HG03045 (cell line): ENCODE data around the gene ABLIM2.
"Not testable (repeated sequence)": the region's sequence is repeated elsewhere in the genome, so short reads cannot be mapped to it uniquely, and the experiment has no call there.

Experiments
- ATAC-seq: cut with Tn5 transposase; IDR thresholded peaks from one replicate; pipeline ENCODE4 v1.9.1; 2021; ENCODE audit warnings: mild to moderate bottlenecking, moderate library complexity; ENCODE audit not compliant: unreplicated experiment

Gene ABLIM2

DNA sequence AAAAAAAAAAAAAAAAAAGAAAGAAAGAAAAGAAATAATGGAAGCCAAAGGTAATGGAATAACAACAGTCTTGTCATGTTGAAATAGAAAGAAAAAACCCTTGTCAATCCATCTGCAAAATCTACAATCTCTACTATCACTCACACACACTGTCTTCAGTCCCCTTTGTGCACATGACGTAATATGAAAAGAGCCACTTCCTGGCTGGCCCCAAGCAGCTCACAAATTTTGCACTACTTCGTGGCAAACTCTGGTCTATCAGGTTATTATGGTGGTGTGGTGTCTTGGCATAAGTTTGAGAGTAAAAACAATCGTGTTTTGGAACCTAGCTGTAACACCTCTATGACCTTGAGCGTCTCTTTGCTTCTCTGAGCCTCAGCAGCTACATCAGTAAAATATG is 210.7 kb downstream of the ABLIM2 start:
- ATAC-seq = no peak

DNA sequence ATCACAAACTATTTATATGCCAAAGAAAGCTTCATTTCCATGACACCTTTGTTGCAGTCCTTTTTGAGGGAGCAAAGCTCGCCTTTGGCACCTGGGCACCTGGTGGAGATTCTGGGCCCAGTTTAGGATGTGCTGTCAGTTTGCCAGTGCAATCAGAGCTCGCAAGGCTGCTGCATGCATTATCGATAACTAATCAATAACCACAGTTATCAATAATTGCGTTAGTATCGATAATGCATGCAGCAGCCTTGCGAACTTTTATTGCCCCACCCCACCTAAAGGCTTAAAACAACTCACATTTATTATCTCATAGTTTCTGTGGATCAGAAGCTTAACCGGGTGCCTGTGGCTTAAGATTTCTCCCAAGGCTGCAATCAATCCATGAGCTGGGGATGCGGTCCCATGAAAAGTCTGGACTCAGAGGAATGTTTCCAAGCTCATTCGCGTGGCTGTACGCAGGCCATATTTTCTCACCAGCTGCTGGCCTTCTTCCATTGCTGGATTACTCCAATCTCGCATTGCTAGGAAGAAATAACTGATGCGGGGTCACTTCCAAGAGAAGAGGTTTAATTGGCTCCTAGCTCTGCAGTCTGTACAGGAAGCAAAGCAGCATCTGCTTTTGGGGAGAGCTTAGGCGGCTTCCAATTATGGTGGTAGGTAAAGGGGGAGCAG is 212.8 kb downstream of the ABLIM2 start:
- no peak for ATAC-seq

DNA sequence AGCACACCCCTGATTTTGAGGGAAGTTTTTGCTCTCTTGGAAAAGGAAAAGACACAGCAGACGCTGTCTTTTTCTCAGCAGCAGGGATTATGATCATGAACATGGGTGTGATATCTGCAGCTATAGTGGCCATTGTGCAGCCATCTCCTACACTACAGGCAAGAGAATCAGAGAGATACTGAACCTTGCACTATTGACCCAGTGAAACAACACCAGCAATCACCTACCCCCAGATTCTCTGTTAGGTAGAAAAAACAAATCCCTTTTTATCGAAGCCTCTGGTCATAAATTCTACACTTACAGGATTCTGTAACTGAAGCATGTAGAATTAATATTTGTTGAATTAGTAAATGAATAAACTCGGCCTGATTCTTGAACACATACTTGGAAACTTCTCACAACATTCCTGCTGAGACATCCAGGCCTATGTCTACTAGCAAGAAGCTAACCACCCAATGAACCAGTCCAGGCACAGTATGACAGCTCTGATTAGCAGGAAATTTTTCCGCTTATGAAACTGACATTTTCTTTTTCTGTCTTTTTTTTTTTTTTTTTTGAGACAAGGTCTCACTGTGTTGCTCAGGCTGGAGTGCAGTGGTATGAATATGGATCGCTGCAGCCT is 213.9 kb downstream of the ABLIM2 start:
- ATAC-seq = no peak

DNA sequence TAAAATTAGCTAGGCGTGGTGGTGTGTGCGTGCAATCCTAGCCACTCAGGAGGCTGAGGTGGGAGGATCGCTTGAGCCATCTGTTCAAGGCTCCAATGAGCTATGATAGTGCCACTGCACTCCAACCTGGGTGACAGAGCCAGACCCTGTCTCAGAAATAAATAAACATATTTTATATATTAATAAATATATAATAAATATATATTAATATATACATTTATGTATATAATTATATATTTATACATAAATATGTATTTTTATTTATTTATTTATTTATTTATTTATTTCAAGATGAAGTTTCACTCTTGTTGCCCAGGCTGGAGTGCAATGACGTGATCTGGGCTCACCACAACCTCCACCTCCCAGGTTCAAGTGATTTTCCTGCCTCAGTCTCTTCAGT is 214.9 kb downstream of the ABLIM2 start:
- ATAC-seq = not testable (repeated sequence)

DNA sequence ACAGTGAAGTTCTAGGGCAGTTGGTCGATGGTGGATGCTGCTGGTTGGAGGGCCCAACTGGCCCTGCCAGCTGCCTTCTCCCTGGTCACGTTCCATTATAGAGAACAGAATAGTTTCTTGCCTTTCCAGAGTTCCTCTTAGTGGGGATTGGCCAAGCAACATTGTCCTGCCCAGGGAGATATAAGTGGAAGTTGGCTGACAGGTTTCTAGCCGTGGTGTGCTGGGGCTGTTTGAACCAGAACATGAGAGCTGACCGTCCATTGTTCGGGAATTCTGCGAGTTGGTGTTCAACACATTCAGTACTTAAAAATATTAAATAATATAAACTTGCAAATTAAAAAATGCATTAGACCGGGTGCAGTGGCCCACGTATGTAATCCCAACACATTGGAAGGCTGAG is 215.4 kb downstream of the ABLIM2 start:
- ATAC-seq = no peak

DNA sequence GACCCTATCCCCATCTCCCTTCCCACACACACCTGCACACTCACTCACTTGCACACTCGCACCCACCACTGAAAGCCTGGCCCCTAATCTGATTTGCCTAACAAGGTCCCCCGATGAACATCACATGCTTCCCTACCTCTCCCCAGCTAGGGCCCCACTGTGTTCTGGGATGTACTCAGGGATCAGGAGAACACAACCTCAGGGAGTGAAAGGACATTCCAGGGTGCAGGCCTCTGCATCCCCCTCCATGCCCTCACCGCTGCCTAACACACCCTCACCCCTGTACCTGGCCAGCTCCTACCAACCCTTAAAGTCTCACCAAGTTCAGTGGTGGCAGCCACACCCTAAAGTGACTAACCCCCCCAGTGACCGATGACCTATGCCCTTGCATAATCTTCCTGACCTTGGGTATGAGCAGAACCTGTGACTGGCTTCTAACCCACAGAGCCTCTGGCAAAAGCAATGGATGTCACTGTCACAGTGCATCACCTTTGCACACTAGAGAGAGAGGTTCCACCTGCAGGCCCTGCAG is 216.6 kb downstream of the ABLIM2 start:
- no peak for ATAC-seq

DNA sequence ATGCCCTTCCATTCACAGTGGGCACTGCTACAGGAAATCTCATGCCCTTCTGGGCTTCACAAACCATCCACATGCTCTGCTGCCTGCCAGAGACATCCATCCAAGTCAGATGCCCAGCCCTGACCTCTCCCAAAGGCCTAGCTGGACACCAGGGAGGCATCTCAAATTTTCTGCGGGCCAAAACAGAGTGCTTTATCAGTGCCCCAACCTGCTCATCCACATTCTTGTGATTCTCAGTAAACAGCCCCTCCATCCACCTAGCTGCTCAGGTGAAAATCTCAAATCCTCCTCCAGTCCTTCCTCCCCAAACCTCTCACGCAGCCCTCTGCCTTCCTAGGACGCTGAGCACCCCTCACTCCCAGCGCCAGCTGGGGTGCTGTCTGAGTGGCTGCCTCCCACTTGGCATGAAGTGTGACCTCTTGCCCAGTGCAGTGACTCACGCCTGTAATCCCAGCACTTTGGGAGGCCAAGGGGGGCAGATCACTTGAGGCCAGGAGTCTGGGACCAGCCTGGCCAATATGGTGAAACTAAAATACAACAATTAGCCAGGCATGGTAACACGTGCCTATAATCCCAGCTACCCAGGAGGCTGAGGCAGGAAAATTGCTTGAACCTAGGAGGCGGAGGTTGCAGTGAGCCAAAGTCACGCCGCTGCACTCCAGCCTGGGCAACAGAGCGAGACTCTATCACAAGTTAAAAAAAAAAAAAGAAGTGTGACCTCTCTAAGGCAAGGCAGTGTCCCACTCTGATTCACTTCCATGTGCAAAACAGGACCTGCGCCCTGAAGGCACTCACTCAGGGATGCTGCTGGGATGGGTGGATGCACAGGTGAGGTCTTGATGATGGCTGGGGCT is 217.3 kb downstream of the ABLIM2 start:
- no peak for ATAC-seq

DNA sequence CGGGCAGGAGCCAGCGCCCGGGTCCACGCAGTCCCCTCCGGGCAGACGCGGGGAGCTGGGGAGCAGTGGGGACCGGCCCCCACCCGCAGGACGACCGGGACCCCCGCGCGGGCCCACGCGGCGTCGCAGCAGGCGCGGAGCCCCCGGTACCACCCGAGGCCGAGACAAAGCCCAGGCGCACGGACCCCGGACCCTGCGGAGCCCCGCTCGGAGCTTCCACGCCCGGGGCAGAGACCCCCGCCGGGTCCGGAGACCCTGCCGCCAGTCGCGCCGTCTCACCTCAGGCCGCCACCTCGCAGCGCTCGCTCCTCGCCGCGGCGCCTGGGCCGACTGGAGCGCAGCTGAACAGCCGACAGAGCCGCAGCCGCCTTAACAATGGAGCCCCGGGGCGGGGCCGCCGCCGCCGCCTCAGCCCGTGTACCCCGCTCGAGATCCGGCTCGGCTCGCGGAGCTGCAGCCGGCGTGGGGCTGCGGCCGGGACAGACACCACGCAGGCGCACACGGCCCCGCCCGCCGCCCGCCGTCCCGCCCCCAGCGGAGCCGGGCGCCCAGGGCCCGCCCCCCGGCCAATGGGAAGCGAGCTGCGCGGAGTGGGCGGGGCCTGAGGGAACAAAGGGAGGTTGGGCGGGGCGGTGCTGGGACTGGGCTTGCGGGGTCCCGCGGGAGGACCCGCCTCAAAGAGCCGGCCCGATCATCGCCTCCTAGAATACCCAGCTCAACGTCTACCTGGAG is 219.1 kb downstream of the ABLIM2 start, which contains the start of gene AFAP1:
Gene AFAP1, minus strand, starts transcription at position 485 of the 732 bp plus-strand sequence. CDS start 67,783 bp downstream, outside the sequence.
- ATAC-seq = peak; percentile 88

DNA sequence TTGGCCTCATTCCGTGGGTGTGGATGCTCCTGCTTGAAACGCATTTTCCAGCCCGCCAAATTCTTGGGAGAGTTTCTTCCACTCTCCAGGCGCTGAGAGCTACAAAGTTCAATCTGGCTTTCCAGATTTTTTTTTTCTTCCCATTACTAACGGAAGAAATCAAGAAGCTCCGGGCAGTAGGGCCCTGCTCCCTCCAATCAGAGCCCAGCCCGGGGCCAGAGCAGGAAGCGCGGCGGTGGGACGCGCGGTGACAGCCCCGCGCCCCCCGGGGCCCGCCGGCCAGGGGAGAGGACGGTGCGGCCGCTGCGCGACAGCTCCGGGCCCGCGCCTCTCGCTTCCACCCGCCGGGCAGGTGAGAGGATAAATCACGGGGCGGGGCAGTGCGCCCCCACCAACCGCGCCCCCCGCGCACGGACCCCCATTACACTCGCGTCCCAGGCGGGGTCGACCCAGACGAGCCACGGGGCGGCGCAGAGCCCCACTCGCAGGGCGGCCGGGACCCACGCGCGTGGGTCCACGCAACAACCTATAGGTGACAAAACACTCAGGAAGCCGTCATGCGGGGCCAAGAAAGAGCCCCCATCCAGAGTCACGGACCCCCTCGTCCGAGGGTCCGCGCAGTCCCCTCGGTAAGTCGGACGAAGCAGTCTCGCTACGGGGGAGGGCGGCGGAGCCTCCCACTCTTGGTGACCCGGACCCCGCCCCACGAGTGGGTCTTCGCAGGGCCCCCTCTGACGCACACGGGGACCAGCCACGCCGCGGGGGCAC is 219.8 kb downstream of the ABLIM2 start:
- ATAC-seq = no peak

DNA sequence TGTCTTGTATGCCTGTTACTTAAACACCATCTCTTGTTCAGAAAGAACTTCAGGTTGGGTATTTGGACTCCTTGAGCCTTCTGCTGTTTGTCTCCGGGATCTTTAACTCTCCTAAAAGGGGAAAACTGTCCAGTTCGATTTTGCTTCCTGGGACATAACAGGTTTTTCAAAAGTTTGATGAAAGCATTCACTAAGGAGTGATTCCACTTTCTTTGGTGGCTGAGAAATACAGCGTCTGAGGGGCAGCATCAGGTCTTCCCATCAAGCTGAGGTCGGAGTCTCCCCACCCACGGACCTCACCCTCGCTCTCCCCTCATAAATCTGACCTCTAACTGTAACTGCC is 220.4 kb downstream of the ABLIM2 start:
- no peak for ATAC-seq

DNA sequence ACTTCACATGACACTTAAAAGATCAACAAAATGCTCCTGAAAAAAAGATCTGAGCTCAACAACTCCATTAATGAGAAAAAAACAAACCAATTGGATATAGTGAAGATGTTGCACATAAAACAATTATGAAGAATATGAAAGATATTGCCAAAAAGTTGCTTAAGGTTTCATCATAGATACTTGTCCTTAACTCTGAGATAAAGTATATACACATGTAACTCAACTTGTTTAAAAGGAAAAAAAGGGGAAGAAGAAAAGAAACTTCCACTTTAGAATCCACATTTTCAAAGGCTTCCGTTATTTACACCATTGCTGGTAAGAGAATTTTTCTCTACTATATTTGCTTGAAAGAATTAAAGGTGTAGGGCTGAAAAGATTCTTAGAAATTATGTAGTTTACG is 221.6 kb downstream of the ABLIM2 start:
- ATAC-seq = no peak

DNA sequence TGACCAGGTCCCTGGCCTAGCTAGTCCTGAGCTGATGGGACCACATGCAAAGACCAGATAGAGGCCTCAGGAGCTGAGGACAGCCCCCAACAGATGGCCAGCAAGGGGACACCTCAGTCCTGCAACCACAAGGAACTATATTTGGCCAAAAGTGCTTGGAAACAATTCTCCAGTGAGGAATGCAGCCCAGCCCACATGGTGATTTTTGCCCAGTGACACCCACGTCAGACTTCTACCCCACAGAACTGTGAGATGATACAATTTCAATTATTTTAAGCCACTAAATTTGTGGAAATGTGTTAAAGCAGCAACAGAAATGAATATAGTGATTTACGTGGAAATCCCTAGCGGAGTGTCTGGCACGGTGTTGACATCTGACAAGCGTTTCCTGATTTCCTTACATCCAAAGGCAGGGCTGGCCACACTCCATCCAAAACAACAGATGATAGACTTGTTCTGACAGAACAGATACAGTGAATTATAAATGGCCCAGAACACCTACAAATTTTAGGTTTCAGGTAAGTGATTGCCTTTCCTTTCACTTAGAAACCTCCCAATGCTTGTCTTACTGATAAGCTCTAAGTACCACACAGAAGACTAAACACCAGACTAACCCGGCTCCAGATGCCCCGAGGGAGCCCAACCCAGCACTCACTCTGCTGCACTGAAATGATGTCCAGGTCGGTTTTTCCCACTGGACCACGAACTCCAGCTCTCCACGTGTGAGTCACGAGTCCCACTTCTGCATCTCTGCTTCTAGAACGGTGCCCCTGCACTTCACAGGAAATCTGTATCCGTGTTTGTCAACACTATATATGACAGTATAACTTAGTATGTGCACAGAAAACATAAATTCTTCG is 224.7 kb downstream of the ABLIM2 start:
- ATAC-seq = no peak

DNA sequence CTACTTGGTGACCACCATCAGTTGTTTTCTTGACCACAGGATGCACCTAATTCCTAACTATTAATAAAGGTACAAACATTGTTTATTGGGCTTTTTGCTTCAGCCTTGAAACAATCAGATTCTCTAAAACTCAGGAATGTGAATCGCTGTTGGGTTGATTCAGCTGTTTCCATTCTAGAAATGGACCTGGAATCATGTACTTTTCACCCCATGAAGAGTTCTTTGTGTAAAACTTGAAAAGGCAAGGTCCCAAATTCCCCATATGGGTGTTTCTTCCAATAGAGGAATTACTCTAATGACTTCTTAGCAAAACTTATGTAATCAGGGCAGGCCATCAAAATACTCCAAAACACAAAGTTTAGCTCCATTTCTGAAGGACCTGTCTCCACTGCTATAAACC is 226.3 kb downstream of the ABLIM2 start:
- no peak for ATAC-seq

DNA sequence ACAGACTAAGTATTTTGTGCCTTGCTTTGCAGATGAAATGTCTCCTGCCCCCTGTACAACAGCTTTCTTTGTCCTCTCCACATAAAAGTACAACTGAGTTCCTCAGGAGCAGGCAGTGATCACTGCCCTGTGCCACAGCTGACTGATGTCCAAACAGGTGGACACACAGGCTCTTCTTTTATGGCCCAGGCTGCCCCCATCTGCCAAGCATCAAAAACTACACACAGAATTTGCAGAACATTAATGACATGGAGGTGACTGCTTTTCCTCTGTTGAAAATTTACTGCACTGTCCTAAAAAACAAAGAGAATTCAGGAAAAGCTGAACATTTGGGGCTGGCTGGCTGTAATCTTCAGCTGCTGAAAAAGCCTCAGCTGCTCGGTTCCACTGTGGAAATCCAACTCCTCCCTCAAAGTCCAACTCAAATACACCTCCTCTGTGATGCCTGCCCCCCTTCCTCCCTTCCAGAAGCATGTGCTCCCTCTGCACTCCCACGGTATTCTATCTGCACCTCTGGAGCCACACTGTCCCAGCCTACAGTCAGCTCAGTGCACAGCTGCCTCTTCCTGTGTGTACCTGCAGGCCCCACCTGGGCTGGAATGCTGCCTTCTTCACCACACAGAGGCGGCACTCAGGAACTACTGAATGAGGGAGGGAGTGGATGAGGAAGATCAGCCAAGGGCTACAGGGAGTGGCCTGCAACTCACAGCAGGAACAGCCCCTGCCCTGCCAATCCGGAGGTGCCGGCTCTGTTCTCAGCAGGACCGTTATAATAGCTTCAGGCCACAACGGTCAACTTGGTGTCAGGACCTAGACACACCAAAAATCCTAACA is 229.3 kb downstream of the ABLIM2 start:
- ATAC-seq = no peak

DNA sequence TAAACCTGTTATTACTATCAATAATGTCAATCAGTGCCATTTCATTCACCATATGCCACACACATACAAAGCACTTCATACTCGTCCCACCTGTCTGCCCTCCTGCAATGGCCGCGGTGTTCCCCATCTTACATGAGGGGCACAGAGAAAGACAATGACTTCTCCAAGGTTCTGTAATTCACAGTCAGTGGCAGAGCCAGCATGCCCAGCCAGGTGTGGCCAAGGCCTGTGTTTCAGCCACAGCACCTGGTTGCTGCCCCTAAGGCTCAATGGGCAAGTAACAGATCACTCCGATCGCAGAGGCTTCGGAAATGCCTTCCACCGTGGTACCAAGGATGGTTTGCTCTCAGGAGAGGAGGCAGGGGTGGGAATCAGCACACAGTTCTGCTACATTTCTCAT is 229.9 kb downstream of the ABLIM2 start:
- ATAC-seq = no peak

DNA sequence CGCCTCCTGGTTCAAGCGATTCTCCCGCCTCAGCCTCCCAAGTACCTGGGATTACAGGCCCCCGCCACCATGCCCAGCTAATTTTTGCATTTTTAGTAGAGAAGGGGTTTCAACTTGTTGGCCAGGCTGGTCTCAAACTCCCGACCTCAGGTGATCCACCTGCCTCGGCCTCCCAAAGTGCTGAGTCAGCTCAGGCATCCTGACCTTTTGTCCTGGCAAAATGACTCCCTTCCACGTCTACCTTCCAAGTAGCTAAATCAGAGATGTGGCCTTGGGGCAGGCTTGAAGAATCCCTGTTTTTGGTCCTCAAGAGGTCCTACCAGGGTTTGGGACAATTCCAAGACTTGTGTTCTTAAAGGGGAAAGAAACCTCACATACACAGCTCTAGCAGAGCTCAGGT is 231.8 kb downstream of the ABLIM2 start:
- ATAC-seq = no peak

DNA sequence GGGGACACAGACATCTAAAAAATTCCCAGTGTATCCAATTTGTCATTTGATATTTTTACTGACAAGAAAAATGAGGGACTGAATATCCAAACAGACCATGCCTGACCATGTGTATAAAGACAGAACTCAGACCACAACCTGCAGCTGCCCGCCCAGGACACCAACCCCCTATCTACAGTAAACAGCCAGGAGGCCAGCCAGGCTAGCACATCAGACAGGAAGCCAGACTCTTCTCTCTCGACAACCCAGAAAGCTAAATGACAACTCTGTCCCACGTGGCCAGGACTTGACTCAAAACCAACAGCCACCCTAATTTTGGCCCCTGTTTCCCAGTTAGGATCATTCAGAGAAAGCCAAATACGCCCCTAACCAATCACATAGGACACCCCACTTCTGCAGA is 234.0 kb downstream of the ABLIM2 start:
- no peak for ATAC-seq

DNA sequence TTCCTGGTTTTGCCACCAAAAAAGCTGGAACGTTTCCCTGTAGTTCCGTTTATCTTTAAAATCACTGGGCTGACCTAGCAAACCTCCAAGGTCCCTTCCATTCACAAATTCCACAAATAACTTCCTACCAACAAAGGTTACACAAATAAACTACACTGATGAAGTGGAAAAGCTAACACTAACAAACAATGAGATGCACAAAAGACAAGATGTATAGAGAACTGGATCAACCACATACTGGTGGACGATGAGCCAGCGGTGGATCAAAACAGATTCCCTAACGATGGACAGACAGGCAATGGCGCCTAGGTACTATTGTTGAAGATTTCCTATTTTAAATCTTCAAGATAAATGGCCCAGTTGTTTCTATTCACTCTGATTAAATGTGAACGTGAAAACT is 234.4 kb downstream of the ABLIM2 start:
- ATAC-seq = no peak

DNA sequence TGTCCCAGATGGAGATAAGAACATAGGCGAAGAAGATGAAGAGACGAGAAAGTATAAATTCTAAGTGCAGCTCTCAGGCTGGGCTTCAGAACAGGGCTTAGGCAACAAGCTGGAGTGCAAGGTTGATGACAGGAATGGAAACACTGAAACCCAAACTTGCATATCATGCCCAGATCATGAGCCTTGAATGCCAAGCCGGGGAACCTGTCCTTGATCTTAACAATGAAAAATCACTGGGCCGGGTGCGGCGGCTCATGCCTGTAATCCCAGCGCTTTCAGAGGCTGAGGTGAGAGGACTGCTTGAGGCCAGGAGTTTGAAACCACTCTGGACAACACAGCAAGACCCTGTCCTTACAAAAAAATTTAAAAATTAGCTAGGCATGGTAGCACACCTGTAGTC is 236.1 kb downstream of the ABLIM2 start:
- ATAC-seq = no peak
